Keratinocyte (primary cell): Measurements from ENCODE around the gene ITPR1.

Experiments
- CTCF ChIP-seq, 3 experiments: IDR thresholded peaks in 1 of 3; conservative IDR thresholded peaks in 1 of 3; optimal IDR thresholded peaks in 1 of 3; 2 replicates in 2 of 3; 3 replicates in 1 of 3; pipeline versions ENCODE3 to v1.5.1; 2011; ENCODE audit warnings: low read length in 3 of 3, mild to moderate bottlenecking in 3 of 3, moderate library complexity in 2 of 3, control low read depth in 1 of 3, inconsistent platforms in 1 of 3; ENCODE audit not compliant: insufficient read depth in 2 of 3; ENCODE audit errors: extremely low read depth in 1 of 3
- EZH2 ChIP-seq: IDR thresholded peaks from one replicate; pipeline ENCODE4 v1.6.1; 2012; ENCODE audit warnings: inconsistent platforms, mild to moderate bottlenecking, low read length, moderate library complexity

DNA sequence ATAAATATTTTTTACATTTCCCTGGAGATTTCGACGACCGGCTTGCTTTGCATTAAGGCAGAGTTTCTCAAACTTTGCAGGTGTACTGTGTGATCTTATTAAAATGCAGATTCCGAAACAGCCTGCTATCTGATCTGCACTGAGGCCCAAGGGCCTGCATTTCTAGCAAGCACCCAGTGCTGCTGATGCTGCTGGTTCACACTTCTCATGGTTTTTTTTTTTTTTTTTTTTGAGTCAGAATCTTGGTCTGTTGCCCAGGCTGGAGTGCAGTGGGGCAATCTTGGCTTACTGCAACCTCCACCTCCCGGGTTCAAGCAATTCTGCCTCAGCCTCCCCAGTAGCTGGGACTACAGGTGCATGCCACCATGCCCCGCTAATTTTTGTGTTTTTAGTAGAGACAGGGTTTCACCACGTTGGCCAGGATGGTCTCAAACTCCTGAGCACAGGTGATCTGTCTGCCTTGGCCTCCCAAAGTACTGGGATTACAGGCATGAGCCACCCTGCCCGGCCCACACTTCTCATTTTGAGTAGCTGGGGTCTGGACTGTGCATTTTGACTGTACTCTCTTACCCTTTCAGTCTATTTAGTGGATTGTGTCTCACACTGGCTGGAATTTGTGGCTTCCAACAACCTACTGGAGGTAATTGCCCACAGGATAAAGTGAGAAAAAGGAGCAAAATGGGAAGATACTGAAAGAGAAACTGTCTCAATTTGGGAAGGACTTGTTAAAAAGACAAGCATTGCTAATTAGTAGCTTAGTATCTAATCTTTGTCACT, 94.1 kb downstream of the ITPR1 start:
- TF ChIP-seq CTCF (optimal IDR thresholded peaks at IDR 0.05 in 1 of 3, IDR thresholded peaks at IDR 0.05 in 1 of 3, conservative IDR thresholded peaks at IDR 0.05 in 1 of 3; ENCODE audit: extremely low read depth in 1 of 3, insufficient read depth in 2 of 3, low read length in 3 of 3) = no peak
- no peak for TF ChIP-seq EZH2
